ENCODE data around the gene GUCA2B. TPM values are rescaled to one million over a fixed set of nuclear protein-coding genes. Genes with fewer than 3 reads are reported as not detected.

The GUCA2B gene
- total and polyA plus RNA-seq, 2 of the 4 experiments (the other 2 are of a cell fraction), result not detected

- Histone ChIP-seq H3K4me3 (ENCODE audit: insufficient read depth, low read depth, low read length) (no peak overlapping the region), H3K36me3 (ENCODE audit: control insufficient read depth, insufficient read depth, low read length) (no peaks in the 10 kb centered on the region), H3K4ac (ENCODE audit: low read depth, low read length) (no peak overlapping the region), H2AK9ac (replicated peaks; ENCODE audit: low read depth, low read length, poor library complexity) (no peak overlapping the region), H3K4me2 (ENCODE audit: low read depth, low read length) (no peak overlapping the region), H3K23ac (ENCODE audit: low read depth, low read length) (no peak overlapping the region), H2BK5ac (ENCODE audit: low read depth, low read length, poor library complexity, severe bottlenecking) (no peak overlapping the region), H3K79me1 (ENCODE audit: low read depth in 1 of 2, low read length in 2 of 2) (no peaks in the 10 kb centered on the region), H3K14ac (replicated peaks; ENCODE audit: low read depth, low read length) (no peak overlapping the region), H2AK5ac (ENCODE audit: low read depth, low read length) (no peak overlapping the region), H2BK20ac (ENCODE audit: low read depth, low read length) (no peak overlapping the region), H2BK15ac (ENCODE audit: low read depth, low read length) (no peak overlapping the region), H3K9me1 (ENCODE audit: insufficient read depth, low read length) (no peaks in the 10 kb centered on the region), H3K9me3 (ENCODE audit: control insufficient read depth, insufficient read depth, low read length) (no peaks in the 10 kb centered on the region), H3K4me1 (ENCODE audit: control insufficient read depth, insufficient read depth, low read length) (no peaks in the 10 kb centered on the region), H3K9ac (ENCODE audit: low read depth, low read length) (no peak overlapping the region), H3K56ac (ENCODE audit: extremely low read depth, insufficient read depth, low read length) (no peak overlapping the region), H4K91ac (ENCODE audit: insufficient read depth, low read depth, low read length) (no peak overlapping the region), H4K5ac (ENCODE audit: low read depth, low read length) (no peak overlapping the region), H3K27me3 (ENCODE audit: control insufficient read depth, insufficient read depth, low read length) (peaks cover 2% of the 10 kb centered on the region), H4K20me1 (ENCODE audit: insufficient read depth, low read length) (no peaks in the 10 kb centered on the region), H3K18ac (ENCODE audit: low read depth, low read length) (no peak overlapping the region), H3K27ac (ENCODE audit: insufficient read depth, low read length) (no peak overlapping the region), H2AFZ (replicated peaks; ENCODE audit: low read length, poor library complexity) (no peak overlapping the region), H2BK120ac (ENCODE audit: low read depth, low read length) (no peak overlapping the region), H4K8ac (ENCODE audit: low read depth in 2 of 2, low read length in 2 of 2) (no peak overlapping the region)
- intact Hi-C loops (cut with micrococcal nuclease), result no loop called here
- TF ChIP-seq RFX5 (IDR thresholded peaks at IDR 0.05; ENCODE audit: low read depth, low read length) (no peak), MXI1 (IDR thresholded peaks at IDR 0.05; ENCODE audit: borderline replicate concordance, low read depth, low read length) (no peak), MAZ (IDR thresholded peaks at IDR 0.05; ENCODE audit: borderline replicate concordance, low read depth, low read length) (no peak), RCOR1 (IDR thresholded peaks at IDR 0.05; ENCODE audit: insufficient replicate concordance, low read length) (no peak), MAFK (IDR thresholded peaks at IDR 0.05; ENCODE audit: low read depth, low read length) (no peak), SMC3 (IDR thresholded peaks at IDR 0.05; ENCODE audit: low read depth, low read length) (no peak), BHLHE40 (IDR thresholded peaks at IDR 0.05; ENCODE audit: low read depth, low read length) (no peak), CHD1 (IDR thresholded peaks at IDR 0.05; ENCODE audit: low read depth, low read length) (no peak)
- TF ChIP-seq, protein P1, sequence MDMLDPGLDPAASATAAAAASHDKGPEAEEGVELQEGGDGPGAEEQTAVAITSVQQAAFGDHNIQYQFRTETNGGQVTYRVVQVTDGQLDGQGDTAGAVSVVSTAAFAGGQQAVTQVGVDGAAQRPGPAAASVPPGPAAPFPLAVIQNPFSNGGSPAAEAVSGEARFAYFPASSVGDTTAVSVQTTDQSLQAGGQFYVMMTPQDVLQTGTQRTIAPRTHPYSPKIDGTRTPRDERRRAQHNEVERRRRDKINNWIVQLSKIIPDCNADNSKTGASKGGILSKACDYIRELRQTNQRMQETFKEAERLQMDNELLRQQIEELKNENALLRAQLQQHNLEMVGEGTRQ (IDR thresholded peaks at IDR 0.05; ENCODE audit: low read depth, low read length), result no peak
- TF ChIP-seq, protein P2, sequence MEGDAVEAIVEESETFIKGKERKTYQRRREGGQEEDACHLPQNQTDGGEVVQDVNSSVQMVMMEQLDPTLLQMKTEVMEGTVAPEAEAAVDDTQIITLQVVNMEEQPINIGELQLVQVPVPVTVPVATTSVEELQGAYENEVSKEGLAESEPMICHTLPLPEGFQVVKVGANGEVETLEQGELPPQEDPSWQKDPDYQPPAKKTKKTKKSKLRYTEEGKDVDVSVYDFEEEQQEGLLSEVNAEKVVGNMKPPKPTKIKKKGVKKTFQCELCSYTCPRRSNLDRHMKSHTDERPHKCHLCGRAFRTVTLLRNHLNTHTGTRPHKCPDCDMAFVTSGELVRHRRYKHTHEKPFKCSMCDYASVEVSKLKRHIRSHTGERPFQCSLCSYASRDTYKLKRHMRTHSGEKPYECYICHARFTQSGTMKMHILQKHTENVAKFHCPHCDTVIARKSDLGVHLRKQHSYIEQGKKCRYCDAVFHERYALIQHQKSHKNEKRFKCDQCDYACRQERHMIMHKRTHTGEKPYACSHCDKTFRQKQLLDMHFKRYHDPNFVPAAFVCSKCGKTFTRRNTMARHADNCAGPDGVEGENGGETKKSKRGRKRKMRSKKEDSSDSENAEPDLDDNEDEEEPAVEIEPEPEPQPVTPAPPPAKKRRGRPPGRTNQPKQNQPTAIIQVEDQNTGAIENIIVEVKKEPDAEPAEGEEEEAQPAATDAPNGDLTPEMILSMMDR (conservative IDR thresholded peaks at IDR 0.05; ENCODE audit: low read depth, low read length), result no peak
- dilution Hi-C loops (cut with HindIII; ENCODE audit: low sequenced_read_pairs, unreplicated experiment), result no loop called here
- ChIA-PET CTCF (no interaction called here), POLR2A (ENCODE audit: unreplicated experiment) (no interaction called here)
- DNase-seq, result no peak
- WGBS, 2 experiments (ENCODE audit: extremely low coverage in 2 of 2, insufficient read length in 1 of 2), result no CpG with 5 or more reads among the region's 3 CpGs
- ATAC-seq (ENCODE audit: low read depth), result no peak
- BruUV-seq (replicated peaks), result no TSS peak
- in situ Hi-C loops (cut with MboI; ENCODE audit: low sequenced_read_pairs), result no loop called here
Measured at GRCh38 chr1:42109600-42109999, 43.6 kb upstream of the GUCA2B start.

All from IMR-90 (cell line).